Sciatic nerve (tissue), 2 donors: ENCODE results near the gene MMP24. TPM values are rescaled to one million over a fixed set of nuclear protein-coding genes. Genes with fewer than 3 reads are reported as not detected.

Experiments used
- ATAC-seq: fragments of 200-7000 bp; cut with Tn5 transposase; one replicate; pipeline ENCODE4 v1.9.1; 2020; ENCODE audit warnings: mild to moderate bottlenecking, moderate library complexity
- DNase-seq: peaks from one replicate; pipeline ENCODE4 v3.0.0-alpha.2; 2020; ENCODE audit warnings: low spot score
- intact Hi-C: fragments of 100-400 bp; cut with DNase I; formaldehyde crosslinking; loops from one replicate; pipeline ENCODE4 v1.14.2; 2022
- total RNA-seq: library from RNA; stranded (reverse); fragmentation: NEBNext Ultra II Directional; extraction: Animal tissue kit (Norgen Biotek cat#: 25700); gene quantifications from one replicate; pipeline ENCODE4 v1.2.1, GENCODE V29; 2021
- donor health status: DM: no; HTN: no; CAD: no.
- donor health status: DM: no; HTN: no; CAD: no.

MMP24 gene
- total RNA-seq, 1 donor from 2014 or later = 0.49 TPM

- DNase-seq (peak; percentile 92), ATAC-seq (peak; percentile 95)
- intact Hi-C loops = loop anchor here (5.0 kb wide), 1 partner anchor 66 kb away; no protein-coding TSS in a partner anchor
Observed at GRCh38 chr20:35207950-35208611, 18.4 kb upstream of the MMP24 start.

GRCh38 chr20:35215066-35215956 is 11.2 kb upstream of the MMP24 start:
- no peak for ATAC-seq
- intact Hi-C loops = no loop called here

GRCh38 chr20:35216541-35216940 is 9.9 kb upstream of the MMP24 start:
- intact Hi-C loops = no loop called here
- DNase-seq = no peak
- ATAC-seq = no peak

More at GRCh38 chr20:35215066-35215956, 11.2 kb upstream of the MMP24 start:
- DNase-seq = no peak

GRCh38 chr20:35223941-35224340 is 2.5 kb upstream of the MMP24 start:
- DNase-seq (no peak), ATAC-seq (no peak)
- intact Hi-C loops = no loop called here

- intact Hi-C loops = no loop called here
- ATAC-seq (no peak), DNase-seq (no peak)
Observed at GRCh38 chr20:35224536-35224935, 2.0 kb upstream of the MMP24 start.

- intact Hi-C loops = no loop called here
- no peak for DNase-seq
- no peak for ATAC-seq
Observed at GRCh38 chr20:35225319-35226125, 968 bp upstream of the MMP24 start.

GRCh38 chr20:35226884-35227681 is 593 bp downstream of the MMP24 start:
- intact Hi-C loops = no loop called here
- ATAC-seq (peak; percentile 74), DNase-seq (peak; percentile 65)

- no peak for ATAC-seq
- DNase-seq = no peak
- intact Hi-C loops = no loop called here
Observed at GRCh38 chr20:35232575-35232974, 6.1 kb downstream of the MMP24 start.

GRCh38 chr20:35235881-35236280 is 9.4 kb downstream of the MMP24 start:
- ATAC-seq = no peak
- intact Hi-C loops = no loop called here

GRCh38 chr20:35237486-35237885 is 11.0 kb downstream of the MMP24 start:
- intact Hi-C loops = no loop called here
- DNase-seq (no peak), ATAC-seq (no peak)

More at GRCh38 chr20:35235881-35236280, 9.4 kb downstream of the MMP24 start:
- no peak for DNase-seq

GRCh38 chr20:35238170-35238569 is 11.7 kb downstream of the MMP24 start:
- no peak for DNase-seq
- intact Hi-C loops = no loop called here
- ATAC-seq = no peak

- no peak for DNase-seq
- no peak for ATAC-seq
- intact Hi-C loops = no loop called here
Observed at GRCh38 chr20:35238735-35239134, 12.2 kb downstream of the MMP24 start.

GRCh38 chr20:35240083-35240810 is 13.8 kb downstream of the MMP24 start:
- no peak for ATAC-seq
- intact Hi-C loops = no loop called here

GRCh38 chr20:35240811-35241293 is 14.4 kb downstream of the MMP24 start:
- intact Hi-C loops = no loop called here
- DNase-seq = no peak
- no peak for ATAC-seq

More at GRCh38 chr20:35240083-35240810, 13.8 kb downstream of the MMP24 start:
- no peak for DNase-seq

- intact Hi-C loops = no loop called here
- ATAC-seq (no peak), DNase-seq (no peak)
Observed at GRCh38 chr20:35243317-35243716, 16.8 kb downstream of the MMP24 start.

- intact Hi-C loops = no loop called here
- ATAC-seq = no peak
- DNase-seq = no peak
Observed at GRCh38 chr20:35243986-35244385, 17.5 kb downstream of the MMP24 start.

GRCh38 chr20:35246723-35247122 is 20.2 kb downstream of the MMP24 start:
- no peak for DNase-seq
- intact Hi-C loops = no loop called here
- ATAC-seq = no peak
